ENCODE measurements around the gene TMEM106C. TPM values are rescaled to one million over a fixed set of nuclear protein-coding genes. Genes with fewer than 3 reads are reported as not detected.

TMEM106C gene
- total and polyA plus RNA-seq, 9 of the 15 experiments (the other 6 are each of a cell fraction or from before 2014, with no cell fraction given), result 37.6 to 183 (median 57.2) TPM

GRCh38 chr12:47989023-47989417 is 25.6 kb downstream of the TMEM106C start:
- H3K36me3 ChIP-seq (ENCODE audit: control insufficient read depth, insufficient read depth, low read length), result no peaks in the 10 kb centered on the region
- no peak overlapping the region for H3K4me3 ChIP-seq
- BruUV-seq (replicated peaks), result no TSS peak
- H4K20me1 ChIP-seq (replicated peaks; ENCODE audit: control insufficient read depth, insufficient read depth, low read length), result peaks cover 6% of the 10 kb centered on the region; the same call in 1 of the 2 replicates
- intact Hi-C loops (cut with micrococcal nuclease), result no loop called here
- in situ Hi-C loops (cut with MboI), result no loop called here
- ATAC-seq (no peak), DNase-seq (ENCODE audit: extremely low read depth in 1 of 4, low spot score in 3 of 4) (no peak), FAIRE-seq (no peak)
- peaks cover 50 to 97% of the 10 kb centered on the region in 2 experiments for H3K27me3 ChIP-seq (ENCODE audit: control insufficient read depth in 2 of 2, insufficient read depth in 2 of 2, low read length in 2 of 2)
- POLR2A ChIA-PET, result interaction anchor here (1.0 to 1.3 kb wide), 2 partner anchors 9 to 167 kb away, joined by 3 read pairs; no protein-coding TSS in a partner anchor
- H3K4me2 ChIP-seq (ENCODE audit: insufficient read depth, low read length), result no peak overlapping the region
- no peaks in the 10 kb centered on the region for H3K79me2 ChIP-seq (ENCODE audit: control insufficient read depth, insufficient read depth, low read length)
- no peaks in the 10 kb centered on the region for H3K9me3 ChIP-seq (replicated peaks; ENCODE audit: control insufficient read depth, insufficient read depth, low read depth, low read length)
- CTCF ChIA-PET (ENCODE audit: low intra/inter-chr PET ratio), result no interaction called here
- WGBS (ENCODE audit: insufficient coverage, low coverage, missing lambda C conversion rate), result 10% methylated on average over 8 of the region's 8 CpGs
- H2AFZ ChIP-seq (ENCODE audit: low read depth, low read length), result no peak overlapping the region
- no peaks in the 10 kb centered on the region; a peak in 1 of 5 replicates for H3K4me1 ChIP-seq (replicated peaks in 1 of 2; ENCODE audit: control insufficient read depth in 2 of 2, insufficient read depth in 2 of 2, low read length in 2 of 2)
- no peak overlapping the region for H3K27ac ChIP-seq (ENCODE audit: extremely low read depth, low read depth, low read length)
- no peak overlapping the region for H3K9ac ChIP-seq (ENCODE audit: insufficient read depth in 1 of 2, low read depth in 2 of 2, low read length in 2 of 2)
- no peaks in the 10 kb centered on the region for H3K9me1 ChIP-seq (ENCODE audit: control insufficient read depth, insufficient read depth, low read length)
- TF ChIP-seq MAFF (IDR thresholded peaks at IDR 0.05; ENCODE audit: low read length) (no peak), MAX (CRISPR knock-in tag; IDR thresholded peaks at IDR 0.05) (no peak), ARID2 (IDR thresholded peaks at IDR 0.05) (no peak), RFX5 (IDR thresholded peaks at IDR 0.05; ENCODE audit: low read depth, low read length) (no peak), GATAD2B (IDR thresholded peaks at IDR 0.05; ENCODE audit: borderline replicate concordance) (no peak), RB1 (IDR thresholded peaks at IDR 0.05; ENCODE audit: low read depth) (no peak), ZBTB8A (IDR thresholded peaks at IDR 0.05; ENCODE audit: partially characterized antibody) (no peak), NKRF (IDR thresholded peaks at IDR 0.05; ENCODE audit: borderline replicate concordance) (no peak), MITF (IDR thresholded peaks at IDR 0.05) (no peak), CREB3L1 (IDR thresholded peaks at IDR 0.05; ENCODE audit: borderline replicate concordance, low read depth) (no peak)
